ENCODE measurements around the gene MCTP2. TPM values are rescaled to one million over a fixed set of nuclear protein-coding genes. Genes with fewer than 3 reads are reported as not detected.

The MCTP2 gene
- total RNA-seq, 1 experiment from 2014 or later = 1.3 TPM

DNA sequence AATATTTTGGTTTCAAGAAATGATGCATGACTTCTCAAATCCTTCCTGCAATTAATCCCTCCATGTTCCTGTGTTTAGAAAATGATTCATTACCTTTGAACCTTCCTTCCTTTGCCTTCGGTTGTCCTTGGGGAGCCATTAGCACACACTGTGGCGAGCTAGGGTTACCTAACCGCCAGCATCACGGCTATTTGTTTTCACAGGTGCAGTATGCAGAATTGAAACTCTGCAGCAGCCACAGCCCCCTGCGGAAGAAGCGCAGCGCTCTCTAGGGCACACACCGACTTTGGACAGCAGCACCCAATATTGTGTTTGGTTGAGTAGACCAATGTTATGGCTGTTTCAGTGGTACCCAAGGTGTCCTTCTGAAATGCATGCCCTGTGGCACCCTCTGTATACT lies 247.4 kb downstream of the MCTP2 start:
- Histone ChIP-seq H3K9me3 (ENCODE audit: control insufficient read depth, low read depth, low read length) (no peaks in the 10 kb centered on the region), H3K56ac (ENCODE audit: insufficient read length, low read depth, low read length) (no peak overlapping the region), H4K5ac (ENCODE audit: insufficient read length, low read depth, low read length) (no peak overlapping the region), H3K9ac (ENCODE audit: extremely low read depth, insufficient read length, low read length) (no peak overlapping the region), H3K79me1 (ENCODE audit: insufficient read depth, low read depth, low read length, poor library complexity, severe bottlenecking) (no peaks in the 10 kb centered on the region), H3T11ph (ENCODE audit: low read length) (no peak overlapping the region), H3K4me1 (ENCODE audit: insufficient read depth, low read length) (no peaks in the 10 kb centered on the region), H3K23ac (ENCODE audit: insufficient read length, low read depth, low read length) (no peak overlapping the region), H3K27ac (ENCODE audit: insufficient read length, low read depth, low read length) (no peak overlapping the region), H3K27me3 (ENCODE audit: insufficient read depth, low read length) (no peaks in the 10 kb centered on the region), H2AK5ac (ENCODE audit: insufficient read length, low read length) (no peak overlapping the region), H4K91ac (ENCODE audit: insufficient read length, low read depth, low read length) (no peak overlapping the region), H2AFZ (ENCODE audit: low read length) (no peak overlapping the region), H3K4ac (ENCODE audit: low read depth, low read length) (no peak overlapping the region), H2BK5ac (ENCODE audit: insufficient read length, low read length) (no peak overlapping the region), H3K23me2 (ENCODE audit: insufficient read length, low read depth, low read length, poor library complexity, severe bottlenecking) (no peaks in the 10 kb centered on the region), H2BK120ac (ENCODE audit: low read depth, low read length, poor library complexity, severe bottlenecking) (no peak overlapping the region), H4K20me1 (ENCODE audit: control insufficient read depth, insufficient read depth, insufficient read length) (no peaks in the 10 kb centered on the region), H3K14ac (ENCODE audit: insufficient read depth, low read length) (no peak overlapping the region), H3K79me2 (ENCODE audit: insufficient read depth, low read length) (no peaks in the 10 kb centered on the region), H3K4me2 (ENCODE audit: insufficient read depth, insufficient read length, low read length) (no peak overlapping the region), H2BK15ac (ENCODE audit: low read depth, low read length) (no peak overlapping the region), H2BK20ac (ENCODE audit: low read depth, low read length, poor library complexity, severe bottlenecking) (no peak overlapping the region), H4K8ac (replicated peaks; ENCODE audit: insufficient read length, low read depth, low read length) (no peak overlapping the region), H3K18ac (ENCODE audit: insufficient read length, low read depth, low read length) (no peak overlapping the region), H2BK12ac (ENCODE audit: insufficient read length, low read depth, low read length) (no peak overlapping the region)
- no CpG with 5 or more reads among the region's 8 CpGs for WGBS (ENCODE audit: extremely low coverage, insufficient read length, low lambda C conversion rate)
- TF ChIP-seq, protein P1, sequence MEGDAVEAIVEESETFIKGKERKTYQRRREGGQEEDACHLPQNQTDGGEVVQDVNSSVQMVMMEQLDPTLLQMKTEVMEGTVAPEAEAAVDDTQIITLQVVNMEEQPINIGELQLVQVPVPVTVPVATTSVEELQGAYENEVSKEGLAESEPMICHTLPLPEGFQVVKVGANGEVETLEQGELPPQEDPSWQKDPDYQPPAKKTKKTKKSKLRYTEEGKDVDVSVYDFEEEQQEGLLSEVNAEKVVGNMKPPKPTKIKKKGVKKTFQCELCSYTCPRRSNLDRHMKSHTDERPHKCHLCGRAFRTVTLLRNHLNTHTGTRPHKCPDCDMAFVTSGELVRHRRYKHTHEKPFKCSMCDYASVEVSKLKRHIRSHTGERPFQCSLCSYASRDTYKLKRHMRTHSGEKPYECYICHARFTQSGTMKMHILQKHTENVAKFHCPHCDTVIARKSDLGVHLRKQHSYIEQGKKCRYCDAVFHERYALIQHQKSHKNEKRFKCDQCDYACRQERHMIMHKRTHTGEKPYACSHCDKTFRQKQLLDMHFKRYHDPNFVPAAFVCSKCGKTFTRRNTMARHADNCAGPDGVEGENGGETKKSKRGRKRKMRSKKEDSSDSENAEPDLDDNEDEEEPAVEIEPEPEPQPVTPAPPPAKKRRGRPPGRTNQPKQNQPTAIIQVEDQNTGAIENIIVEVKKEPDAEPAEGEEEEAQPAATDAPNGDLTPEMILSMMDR (conservative IDR thresholded peaks at IDR 0.05) = no peak
- Mint-ChIP-seq H3K27ac (no peak overlapping the region; a peak in 1 of 7 replicates), H3K4me1 (peaks cover 3% of the 10 kb centered on the region in 2 experiments; a peak in 2 of 4 replicates), H3K9me3 (no peaks in the 10 kb centered on the region; a peak in 2 of 5 replicates), H3K27me3 (ENCODE audit: low read depth) (no peaks in the 10 kb centered on the region), H3K4me3 (no peak overlapping the region), H3K36me3 (ENCODE audit: insufficient read depth in 1 of 3, low read depth in 3 of 3) (no peaks in the 10 kb centered on the region)
- no peak for DNase-seq

Measured in H9 (cell line).